GM12891 (cell line): Measurements from ENCODE around the gene SEC61G.

Experiments used
- DNase-seq: peaks from one replicate; pipeline ENCODE4 v3.0.0; 2011; ENCODE audit warnings: low spot score; ENCODE audit not compliant: insufficient read length
- FAIRE-seq: peaks from 2 replicates; lab custom pipeline; 2011; peaks lifted over from hg19 to GRCh38; lab: Jason Lieb, UNC
- PAX5 ChIP-seq: IDR thresholded peaks from 2 replicates; pipeline ENCODE4 v1.6.1; 2011; ENCODE audit warnings: low read length, moderate library complexity, mild to moderate bottlenecking; ENCODE audit not compliant: insufficient read depth, severe bottlenecking
- POLR2A ChIP-seq: IDR thresholded peaks from 2 replicates; pipeline ENCODE4 v1.6.1; 2011; ENCODE audit warnings: low read depth, low read length, control low read depth
- POLR2AphosphoS5 ChIP-seq: IDR thresholded peaks from 2 replicates; pipeline ENCODE4 v1.6.1; 2011; ENCODE audit warnings: low read depth, low read length, control low read depth
- POU2F2 ChIP-seq: IDR thresholded peaks from 2 replicates; pipeline ENCODE4 v1.6.1; 2011; ENCODE audit warnings: low read depth, mild to moderate bottlenecking, control low read depth, low read length, moderate library complexity
- SPI1 ChIP-seq: IDR thresholded peaks from 2 replicates; pipeline ENCODE4 v1.6.1; 2011; ENCODE audit warnings: low read depth, low read length, control low read depth
- TAF1 ChIP-seq: IDR thresholded peaks from 2 replicates; pipeline ENCODE4 v1.6.1; 2011; ENCODE audit warnings: low read depth, low read length, control low read depth

The SEC61G gene

GRCh38 chr7:54769203-54769602 is 10.2 kb upstream of the SEC61G start:
- TF ChIP-seq TAF1 (no peak), SPI1 (no peak)
- FAIRE-seq (no peak), DNase-seq (no peak)

DNA sequence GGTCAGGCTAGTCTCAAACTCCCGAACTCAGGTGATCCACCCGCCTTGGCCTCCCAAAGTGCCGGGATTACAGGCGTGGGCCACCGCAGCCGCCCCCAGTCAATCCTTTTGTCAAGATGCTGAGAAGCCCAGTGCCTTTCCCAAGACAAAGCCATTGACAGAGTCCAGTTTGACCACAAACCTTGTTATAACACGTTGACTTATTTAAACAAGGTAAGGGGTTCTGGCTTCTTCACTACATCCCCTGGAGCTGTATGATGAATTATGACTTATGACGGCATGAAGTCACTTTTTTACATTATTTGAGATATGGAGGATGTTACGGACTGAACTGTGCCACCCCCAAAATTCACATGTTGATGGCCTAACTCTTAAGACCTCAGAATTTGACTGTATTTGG is 5.8 kb upstream of the SEC61G start:
- no peak for TF ChIP-seq SPI1
- TF ChIP-seq PAX5: no peak
- no peak for TF ChIP-seq POLR2AphosphoS5
- no peak for TF ChIP-seq POLR2A
- no peak for TF ChIP-seq TAF1
- no peak for TF ChIP-seq POU2F2

GRCh38 chr7:54757711-54758110 is 1.3 kb downstream of the SEC61G start:
- FAIRE-seq (no peak), DNase-seq (no peak)
- TF ChIP-seq PAX5 (no peak), POLR2A (no peak), SPI1 (no peak), POLR2AphosphoS5 (no peak), POU2F2 (no peak), TAF1 (no peak)

More for the DNA sequence above, 5.8 kb upstream of the SEC61G start:
- DNase-seq: no peak
- no peak for FAIRE-seq

GRCh38 chr7:54749200-54749599 is 9.8 kb downstream of the SEC61G start:
- DNase-seq: no peak
- no peak for FAIRE-seq
- TF ChIP-seq PAX5 (no peak), POLR2A (no peak), TAF1 (no peak), POLR2AphosphoS5 (no peak), SPI1 (no peak), POU2F2 (no peak)

DNA sequence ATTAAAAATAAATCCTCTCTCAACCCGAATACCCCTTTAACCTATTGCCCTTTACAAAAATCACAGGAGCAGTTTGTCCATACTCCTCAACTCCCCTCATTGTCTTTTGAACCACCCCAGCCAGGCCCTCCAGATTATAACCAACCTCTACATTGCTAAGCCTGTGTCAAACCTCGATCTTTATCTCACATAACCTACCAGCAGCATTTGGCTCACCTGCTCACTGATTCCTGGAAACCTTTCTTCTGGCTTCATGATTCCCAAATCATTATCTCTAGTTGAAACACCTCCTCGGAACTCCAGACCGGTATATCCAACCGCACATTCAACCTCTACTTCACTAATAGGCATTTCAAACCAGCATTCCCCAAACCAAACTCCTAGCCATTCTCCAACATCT is 11.8 kb downstream of the SEC61G start:
- no peak for FAIRE-seq
- no peak for DNase-seq
- TF ChIP-seq POLR2AphosphoS5 (no peak), POLR2A (no peak), SPI1 (no peak), POU2F2 (no peak), TAF1 (no peak), PAX5 (no peak)

- DNase-seq (no peak), FAIRE-seq (no peak)
- TF ChIP-seq POLR2A (no peak), POU2F2 (no peak), SPI1 (no peak), POLR2AphosphoS5 (no peak), TAF1 (no peak), PAX5 (no peak)
Observed at GRCh38 chr7:54743580-54743979, 15.4 kb downstream of the SEC61G start.

DNA sequence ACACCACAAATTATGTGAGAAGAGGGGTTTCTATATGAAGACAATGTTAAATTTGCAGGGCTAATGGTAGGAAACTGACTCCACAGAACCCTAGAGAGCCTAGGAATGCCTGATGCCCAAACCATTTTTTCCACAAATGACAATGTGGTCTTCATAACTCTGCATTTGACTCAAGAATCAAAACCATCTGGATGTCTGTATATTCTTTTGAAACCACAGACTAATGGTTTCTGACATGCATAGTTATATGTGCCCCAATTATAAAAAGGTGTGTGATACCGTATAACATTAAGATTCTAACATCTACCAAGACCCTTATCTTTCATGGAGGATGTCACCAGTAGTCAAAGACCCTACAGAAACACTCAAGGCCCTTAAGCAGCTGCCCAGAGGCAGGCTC is 20.3 kb downstream of the SEC61G start:
- TF ChIP-seq TAF1 (no peak), POU2F2 (no peak), POLR2A (no peak), PAX5 (no peak), POLR2AphosphoS5 (no peak), SPI1 (no peak)
- DNase-seq (no peak), FAIRE-seq (no peak)

DNA sequence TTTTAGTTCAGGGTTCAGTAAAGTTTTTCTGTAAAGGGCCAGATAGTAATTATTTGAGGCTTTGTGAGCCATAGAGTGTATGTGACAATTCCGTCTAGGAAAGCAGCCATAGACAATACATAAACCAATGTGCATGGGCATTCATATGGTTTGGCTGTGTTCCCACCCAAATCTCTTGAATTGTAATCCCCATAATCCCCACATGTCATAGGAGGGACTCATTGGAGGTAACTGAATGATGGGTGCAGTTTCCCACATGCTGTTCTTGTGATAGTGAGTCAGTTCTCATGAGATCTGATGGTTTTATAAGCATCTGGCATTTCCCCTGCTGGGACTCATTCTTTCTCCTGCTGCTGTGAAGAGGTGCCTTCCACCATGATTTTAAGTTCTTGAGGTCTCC is 29.9 kb downstream of the SEC61G start:
- TF ChIP-seq TAF1 (no peak), POLR2A (no peak), POLR2AphosphoS5 (no peak), SPI1 (no peak), PAX5 (no peak), POU2F2 (no peak)
- DNase-seq (no peak), FAIRE-seq (no peak)

DNA sequence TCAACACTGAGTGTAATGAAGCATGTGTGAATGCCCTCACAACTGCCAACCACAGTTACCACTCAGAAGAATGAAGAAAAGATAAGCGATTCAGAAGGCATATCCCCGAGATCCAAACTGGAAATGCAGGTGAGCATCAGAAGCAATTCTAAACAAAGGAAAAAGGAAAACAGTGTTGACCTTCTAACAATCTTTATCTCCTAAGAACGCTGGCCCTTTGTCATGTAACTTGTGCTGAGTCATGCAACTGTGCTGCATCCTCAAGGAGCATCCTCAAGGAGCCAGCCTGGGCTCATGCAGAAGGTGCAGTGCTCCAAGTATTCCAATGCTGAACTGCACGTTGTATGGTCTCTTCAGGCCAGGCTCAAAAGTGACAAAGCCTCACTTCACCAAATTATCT is 30.6 kb downstream of the SEC61G start:
- DNase-seq (no peak), FAIRE-seq (no peak)
- TF ChIP-seq POLR2A (no peak), TAF1 (no peak), POLR2AphosphoS5 (no peak), PAX5 (no peak), POU2F2 (no peak), SPI1 (no peak)

DNA sequence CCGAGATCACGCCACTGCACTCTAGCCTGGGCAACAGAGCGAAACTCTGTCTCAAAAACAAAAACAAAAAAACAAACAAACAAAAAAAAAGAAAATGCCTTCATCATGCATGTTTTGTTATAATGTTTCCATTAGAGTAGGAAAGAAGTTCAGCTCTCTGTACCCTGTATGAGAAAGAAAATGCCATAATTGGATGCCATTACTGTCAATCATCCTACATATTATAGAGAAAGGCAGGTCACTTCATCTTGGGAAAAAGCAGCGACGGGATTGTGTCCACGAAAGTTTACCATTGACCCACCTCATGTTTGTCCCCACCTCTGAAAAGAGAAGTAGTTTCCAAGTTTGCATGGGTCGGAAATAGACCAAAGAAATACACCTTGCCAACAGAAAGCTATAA is 33.8 kb downstream of the SEC61G start:
- FAIRE-seq (no peak), DNase-seq (no peak)
- no peak for TF ChIP-seq SPI1
- TF ChIP-seq POLR2AphosphoS5: no peak
- no peak for TF ChIP-seq TAF1
- TF ChIP-seq POU2F2: no peak
- no peak for TF ChIP-seq POLR2A
- no peak for TF ChIP-seq PAX5
